Spleen (tissue), 7 donors: ENCODE results near the gene GLP1R.

Experiments used
- CTCF ChIP-seq, 11 experiments: fragments of 200-600 bp in 7 of 11; fragments of 450-650 bp in 4 of 11; sonication (generic) in 4 of 11; IDR thresholded peaks in 8 of 11; conservative IDR thresholded peaks in 3 of 11; 1 replicate in 7 of 11; 2 replicates in 4 of 11; pipeline versions ENCODE4 v1.4.0 to v1.8.0; 2016 to 2021; ENCODE audit warnings: antibody characterized with exemption in 11 of 11, inconsistent platforms in 4 of 11, mild to moderate bottlenecking in 1 of 11
- POLR2A ChIP-seq, 3 donors: fragments of 450-650 bp; IDR thresholded peaks; one replicate each; pipeline ENCODE4 v1.5.1; 2017; ENCODE audit warnings: antibody characterized with exemption in 3 of 3, mild to moderate bottlenecking in 1 of 3
- POLR2AphosphoS5 ChIP-seq, 3 donors: sonication (generic); formaldehyde crosslinking; IDR thresholded peaks; one replicate each; pipeline ENCODE4 v1.5.1; 2017; ENCODE audit warnings: antibody characterized with exemption in 3 of 3
- donor health status: DM: no; HTN: no; CAD: no; lungs with moderate emphysema.
- donor health status: DM: no; HTN: no; CAD: no.
- donor health status: DM: no; HTN: no; CAD: no.

GRCh38 chr6:39082310-39082709 is 33.7 kb downstream of the GLP1R start:
- TF ChIP-seq CTCF (IDR thresholded peaks at IDR 0.05 in 8 of 11, conservative IDR thresholded peaks at IDR 0.05 in 3 of 11), result no peak
- no peak for TF ChIP-seq POLR2A (IDR thresholded peaks at IDR 0.05)
- TF ChIP-seq POLR2AphosphoS5 (IDR thresholded peaks at IDR 0.05), result no peak
